Astrocyte of the cerebellum (primary cell): ENCODE measurements around the gene EIF3C.
"Not testable (repeated sequence)": the region's sequence is repeated elsewhere in the genome, so short reads cannot be mapped to it uniquely, and the experiment has no call there.

Source experiments
- DNase-seq: peaks from one replicate; pipeline ENCODE4 v3.0.0-alpha.2; 2011; ENCODE audit warnings: low read depth
- H3K4me3 ChIP-seq: 2 replicates; pipeline ENCODE4 v1.5.1; 2011; ENCODE audit warnings: mild to moderate bottlenecking, low read depth, low read length, moderate library complexity
- in situ Hi-C: cut with HindIII; loops from 2 replicates; pipeline ENCODE4 v1.10.0; 2017; ENCODE audit warnings: low sequenced_read_pairs

Gene EIF3C

GRCh38 chr16:28740631-28741030 lies 29.4 kb downstream of the EIF3C start:
- DNase-seq, in situ Hi-C loops, H3K4me3 ChIP-seq: not testable (repeated sequence)

DNA sequence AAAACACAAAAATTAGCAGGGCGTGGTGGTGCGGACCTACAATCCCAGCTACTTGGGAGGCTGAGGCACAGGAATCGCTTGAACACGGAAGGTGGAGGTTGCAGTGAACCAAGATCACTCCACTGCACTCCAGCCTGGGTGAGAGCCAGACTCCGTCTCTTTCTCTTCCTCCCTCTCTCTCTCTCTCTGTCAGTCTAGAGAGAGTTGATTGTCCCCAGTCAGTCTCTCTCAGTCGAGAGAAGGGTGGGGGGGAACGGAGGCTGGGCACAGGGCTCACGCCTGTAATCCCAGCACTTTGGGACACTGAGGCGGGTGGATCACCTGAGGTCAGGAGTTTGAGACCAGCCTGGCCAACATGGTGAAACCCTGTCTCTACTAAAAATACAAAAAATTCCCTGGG lies 30.0 kb downstream of the EIF3C start:
- H3K4me3 ChIP-seq, DNase-seq, in situ Hi-C loops: not testable (repeated sequence)

GRCh38 chr16:28746618-28747350 lies 35.5 kb downstream of the EIF3C start:
- DNase-seq, in situ Hi-C loops, H3K4me3 ChIP-seq: not testable (repeated sequence)

GRCh38 chr16:28749997-28750465 lies 38.8 kb downstream of the EIF3C start:
- H3K4me3 ChIP-seq, in situ Hi-C loops, DNase-seq: not testable (repeated sequence)

- DNase-seq, in situ Hi-C loops, H3K4me3 ChIP-seq: not testable (repeated sequence)
Measured at GRCh38 chr16:28750469-28751067, 39.3 kb downstream of the EIF3C start.

DNA sequence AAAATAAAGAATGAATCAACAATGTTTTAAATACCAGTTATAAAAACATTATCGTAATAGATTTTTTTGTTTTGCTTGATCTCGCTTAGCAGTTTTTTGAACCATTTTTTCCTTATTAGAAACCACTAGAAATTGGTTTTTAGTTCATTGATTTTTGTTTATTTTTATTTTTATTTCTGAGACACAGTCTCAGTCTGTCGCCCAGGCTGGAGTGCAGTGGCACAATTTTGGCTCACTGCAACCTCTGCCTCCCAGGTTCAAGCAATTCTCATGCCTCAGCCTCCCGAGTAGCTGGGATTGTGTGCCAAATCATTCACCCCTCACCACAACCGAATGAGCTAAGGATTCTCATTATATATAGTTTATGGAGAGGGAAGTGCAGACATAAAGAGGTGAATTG lies 40.2 kb downstream of the EIF3C start, which contains the start of gene NPIPB9:
Gene NPIPB9, plus strand, starts transcription at position 301 of the 400 bp plus-strand sequence.
- in situ Hi-C loops, DNase-seq, H3K4me3 ChIP-seq: not testable (repeated sequence)

GRCh38 chr16:28781697-28782096 lies 70.4 kb downstream of the EIF3C start:
- H3K4me3 ChIP-seq, in situ Hi-C loops, DNase-seq: not testable (repeated sequence)

GRCh38 chr16:28782357-28782756 lies 71.1 kb downstream of the EIF3C start:
- H3K4me3 ChIP-seq, DNase-seq, in situ Hi-C loops: not testable (repeated sequence)
